ENCODE data around the gene APLP1.
"Not testable (repeated sequence)": the region's sequence is repeated elsewhere in the genome, so short reads cannot be mapped to it uniquely, and the experiment has no call there.

APLP1 gene

DNA sequence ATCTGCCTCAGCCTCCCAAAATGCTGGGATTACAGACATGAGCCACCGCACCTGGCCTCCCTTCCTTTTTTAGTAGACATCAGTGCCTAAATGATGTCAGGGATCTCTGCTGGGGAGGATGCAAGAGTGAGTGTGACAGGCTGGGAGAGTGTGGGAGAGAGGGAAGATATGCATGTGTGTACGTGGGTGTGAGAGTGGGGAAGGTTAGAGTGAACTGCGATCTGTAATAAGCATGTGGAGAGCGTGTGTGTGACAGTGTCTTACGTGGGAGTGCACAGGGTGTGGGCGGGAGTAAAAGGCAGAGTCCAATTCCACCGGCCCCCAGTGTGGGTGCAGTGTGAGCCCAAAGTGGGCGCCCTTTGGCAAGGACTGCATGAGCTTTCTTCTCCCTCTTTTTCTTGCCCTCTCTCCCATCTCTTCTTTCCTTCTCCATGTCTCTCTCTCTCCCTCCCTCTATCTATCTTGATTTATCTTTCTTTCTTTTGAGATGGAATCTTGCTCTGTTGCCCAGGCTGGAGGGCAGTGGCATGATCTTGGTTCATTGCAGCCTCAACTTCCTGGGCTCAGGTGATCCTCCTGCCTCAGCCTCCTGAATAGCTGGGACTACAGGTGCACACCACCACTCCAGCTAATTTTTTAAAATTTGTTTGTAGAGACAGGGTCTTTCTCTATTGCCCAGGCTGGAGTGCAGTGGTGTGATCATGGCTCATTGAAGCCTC is 15.2 kb upstream of the APLP1 start:
- no peak for DNase-seq

DNA sequence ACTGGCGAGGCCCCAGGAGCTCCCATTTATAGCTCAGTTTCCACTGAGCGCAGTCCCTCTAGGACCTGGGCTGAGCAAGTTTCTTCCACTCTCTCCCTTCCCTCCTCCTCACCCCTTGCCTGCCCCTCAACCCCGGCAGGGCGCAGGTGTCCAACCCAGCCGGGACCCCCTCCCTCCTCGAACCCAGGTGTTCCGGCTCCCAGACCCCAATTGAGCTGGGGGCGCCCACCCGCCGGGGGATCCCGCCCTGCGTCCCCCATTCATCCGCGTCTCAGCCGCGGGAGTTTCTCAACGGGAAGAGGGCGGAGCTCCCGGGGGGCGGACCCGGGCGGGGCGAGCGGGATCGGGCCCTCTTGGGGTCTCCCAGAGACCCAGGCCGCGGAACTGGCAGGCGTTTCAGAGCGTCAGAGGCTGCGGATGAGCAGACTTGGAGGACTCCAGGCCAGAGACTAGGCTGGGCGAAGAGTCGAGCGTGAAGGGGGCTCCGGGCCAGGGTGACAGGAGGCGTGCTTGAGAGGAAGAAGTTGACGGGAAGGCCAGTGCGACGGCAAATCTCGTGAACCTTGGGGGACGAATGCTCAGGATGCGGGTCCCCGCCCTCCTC is 11.7 kb upstream of the APLP1 start, which contains the start of gene KIRREL2:
Gene KIRREL2 (plus strand): TSS at position 366 of the 604 bp plus-strand sequence. CDS start 209 bp downstream, at position 575.
- DNase-seq, result peak; percentile 70

DNA sequence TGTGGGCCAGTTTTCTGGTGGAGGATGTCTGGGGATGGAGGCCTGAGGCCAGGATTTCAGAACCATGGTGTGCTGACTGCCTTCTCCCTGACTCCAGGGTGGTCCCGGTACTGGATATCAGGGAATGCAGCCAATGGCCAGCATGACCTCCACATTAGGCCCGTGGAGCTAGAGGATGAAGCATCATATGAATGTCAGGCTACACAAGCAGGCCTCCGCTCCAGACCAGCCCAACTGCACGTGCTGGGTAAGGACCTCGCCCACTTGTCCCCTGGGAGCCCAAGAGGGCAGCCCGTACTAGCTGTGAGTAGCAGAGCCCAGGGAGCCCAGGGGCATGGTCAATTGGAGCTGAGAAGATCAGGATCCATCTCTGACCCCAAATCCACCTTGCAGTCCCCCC is 10.1 kb upstream of the APLP1 start:
- DNase-seq, result no peak

DNA sequence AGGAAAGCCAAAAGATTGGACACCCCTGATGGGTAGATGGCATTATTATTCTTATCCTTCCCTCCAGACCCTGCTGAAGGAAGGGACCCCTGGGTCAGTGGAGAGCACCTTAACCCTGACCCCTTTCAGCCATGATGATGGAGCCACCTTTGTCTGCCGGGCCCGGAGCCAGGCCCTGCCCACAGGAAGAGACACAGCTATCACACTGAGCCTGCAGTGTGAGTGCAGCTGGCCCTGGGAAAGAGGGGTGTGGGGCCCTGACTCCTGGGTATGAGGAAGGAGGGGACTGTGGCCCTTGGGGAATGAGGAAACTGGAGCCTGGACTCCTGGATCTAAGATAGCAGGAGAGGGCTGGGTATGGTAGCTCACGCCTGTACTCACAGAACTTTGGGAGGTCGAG is 9.0 kb upstream of the APLP1 start:
- DNase-seq, result no peak

DNA sequence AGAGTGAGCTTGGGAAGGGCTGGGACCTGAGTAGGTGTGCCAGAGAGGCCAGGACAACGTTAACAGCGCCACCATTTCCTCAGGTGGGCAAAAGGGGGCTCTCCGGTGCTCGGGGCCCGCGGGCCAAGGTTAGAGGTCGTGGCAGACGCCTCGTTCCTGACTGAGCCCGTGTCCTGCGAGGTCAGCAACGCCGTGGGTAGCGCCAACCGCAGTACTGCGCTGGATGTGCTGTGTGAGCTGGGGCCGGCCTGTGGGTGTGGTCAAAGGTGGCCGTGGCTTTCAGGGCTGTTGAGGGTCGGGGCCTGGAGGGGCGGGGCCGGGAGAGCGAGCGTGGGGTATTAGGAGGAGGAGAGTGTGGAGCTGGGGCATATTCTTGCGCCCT is 7.9 kb upstream of the APLP1 start:
- peak; percentile 66 for DNase-seq

GRCh38 chr19:35860818-35861639 is 7.3 kb upstream of the APLP1 start:
- DNase-seq, result peak; percentile 97

- DNase-seq, result no peak
These were observed 6.7 kb upstream of the APLP1 start for GRCh38 chr19:35861640-35862160.

DNA sequence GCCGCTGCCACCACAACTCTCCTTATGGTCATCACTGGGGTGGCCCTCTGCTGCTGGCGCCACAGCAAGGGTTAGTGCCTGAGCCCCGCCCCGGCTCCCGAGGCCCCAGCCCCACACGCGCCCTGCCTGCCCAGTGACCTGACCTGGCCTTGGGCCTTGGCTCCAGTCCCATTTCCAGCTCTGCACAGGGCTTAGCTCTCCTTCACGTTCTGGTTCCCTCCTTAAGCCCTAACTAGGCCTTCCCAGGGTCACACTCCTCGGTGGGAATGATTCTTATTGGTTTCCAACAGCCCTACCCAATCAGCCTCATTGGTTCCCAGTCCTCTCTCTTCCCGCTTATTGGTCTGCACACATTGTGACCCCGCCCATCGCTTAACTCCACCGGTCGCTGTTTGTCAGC is 5.8 kb upstream of the APLP1 start:
- no peak for DNase-seq

- DNase-seq, result no peak
These were observed 5.4 kb upstream of the APLP1 start for GRCh38 chr19:35863018-35863417.

DNA sequence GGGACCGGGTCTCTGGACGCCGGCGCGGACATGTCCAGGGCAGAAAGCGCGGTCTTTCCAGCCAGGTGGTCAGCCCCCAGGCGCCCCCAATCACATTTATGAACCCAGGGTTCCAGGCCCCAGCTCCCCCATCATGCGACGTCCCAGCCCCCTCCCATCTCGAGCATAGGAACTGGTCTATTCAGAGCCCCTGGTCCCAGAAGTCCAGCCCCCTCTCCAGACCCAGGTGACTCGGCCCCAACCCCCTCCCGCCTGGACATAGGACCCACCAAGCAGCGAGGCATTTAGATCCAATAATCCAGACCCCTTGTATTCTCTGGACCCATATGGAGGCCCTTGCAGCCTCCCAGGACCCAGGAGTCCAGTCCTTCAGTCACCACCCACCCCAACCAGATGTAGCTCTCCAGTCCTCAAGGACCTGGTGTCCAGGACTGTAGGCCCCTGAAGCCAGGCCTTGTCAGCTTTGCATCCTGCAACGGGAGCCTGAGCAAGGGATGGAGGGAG is 501 bp downstream of the APLP1 start:
- no peak for DNase-seq

DNA sequence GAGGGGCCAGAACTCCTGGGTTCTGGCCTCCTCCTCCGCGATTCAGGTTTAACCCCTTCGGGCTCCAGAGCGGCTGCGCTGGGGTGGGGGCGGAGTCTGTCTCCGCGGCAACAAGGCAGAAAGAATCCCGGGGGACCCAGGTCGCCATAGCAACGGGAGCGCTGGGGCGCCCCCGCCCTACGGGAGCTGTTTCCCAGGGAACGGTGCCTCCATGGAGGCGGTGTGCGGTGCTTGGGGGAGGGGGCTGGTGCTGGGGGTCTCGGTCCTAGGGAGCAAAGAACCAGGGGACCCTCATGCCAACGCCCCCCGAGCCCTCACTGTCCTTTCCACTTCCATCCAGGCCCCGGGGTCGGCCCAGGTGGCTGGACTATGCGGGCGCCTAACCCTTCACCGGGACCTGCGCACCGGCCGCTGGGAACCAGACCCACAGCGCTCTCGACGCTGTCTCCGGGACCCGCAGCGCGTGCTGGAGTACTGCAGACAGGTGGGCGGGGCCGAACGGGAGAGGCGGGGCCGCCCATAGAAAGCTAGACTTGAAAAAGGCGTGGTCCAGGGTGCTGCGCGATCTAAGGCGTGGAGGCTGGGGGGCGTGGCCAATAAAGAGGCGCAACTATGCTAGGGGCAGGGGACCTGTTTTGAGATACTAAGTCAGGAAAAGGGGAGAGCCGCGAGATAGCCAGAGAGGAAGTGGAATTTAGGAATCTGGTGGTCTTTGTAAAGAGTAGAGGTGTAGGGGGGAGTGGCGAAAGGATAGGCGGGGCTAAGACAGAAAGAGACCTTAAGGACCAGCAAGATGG is 1.2 kb downstream of the APLP1 start:
- peak; percentile 95 for DNase-seq

DNA sequence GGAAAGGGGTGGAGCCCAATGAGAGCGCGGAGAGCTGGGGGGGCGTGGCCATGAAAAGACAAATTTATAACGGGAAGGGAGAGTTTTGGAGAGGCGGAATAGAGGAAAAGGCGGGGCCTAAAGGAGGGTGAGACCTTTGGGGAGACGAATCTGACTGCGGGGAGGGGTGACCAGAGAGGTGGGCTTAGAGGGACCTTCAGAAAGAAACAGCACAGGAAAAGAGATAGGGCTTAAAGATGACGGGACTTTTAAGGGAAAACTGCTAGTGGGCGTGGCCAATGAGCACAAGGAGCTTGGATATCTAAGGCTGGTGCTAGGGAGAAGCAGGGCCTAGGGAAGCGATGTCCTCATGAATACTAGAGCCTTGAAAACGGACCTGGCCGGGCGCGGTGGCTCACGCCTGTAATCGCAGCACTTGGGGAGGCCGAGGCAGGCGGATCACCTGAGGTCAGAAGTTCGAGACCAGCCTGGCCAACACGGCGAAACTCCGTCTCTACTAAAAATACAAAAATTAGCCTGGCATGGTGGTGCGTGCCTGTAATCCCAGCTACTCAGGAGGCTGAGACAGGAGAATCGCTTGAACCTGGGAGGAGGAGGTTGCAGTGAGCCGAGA is 1.9 kb downstream of the APLP1 start:
- DNase-seq, result not testable (repeated sequence)

DNA sequence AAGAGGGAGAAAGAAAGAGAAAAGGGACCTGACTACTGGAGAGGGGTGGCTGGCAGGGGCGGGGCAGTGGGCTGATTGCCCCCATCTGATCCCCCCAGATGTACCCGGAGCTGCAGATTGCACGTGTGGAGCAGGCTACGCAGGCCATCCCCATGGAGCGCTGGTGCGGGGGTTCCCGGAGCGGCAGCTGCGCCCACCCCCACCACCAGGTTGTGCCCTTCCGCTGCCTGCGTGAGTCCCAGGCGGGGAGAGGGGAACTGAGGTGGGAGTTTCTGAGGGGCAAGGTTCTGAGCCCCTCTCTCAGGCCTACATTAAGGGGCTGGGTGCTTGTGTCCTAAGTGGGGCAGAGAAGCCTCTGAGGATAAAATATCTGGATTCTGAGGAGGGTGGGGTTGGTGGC is 2.4 kb downstream of the APLP1 start:
- no peak for DNase-seq

GRCh38 chr19:35871611-35872010 is 3.2 kb downstream of the APLP1 start:
- no peak for DNase-seq

GRCh38 chr19:35872180-35872579 is 3.8 kb downstream of the APLP1 start:
- DNase-seq, result no peak

DNA sequence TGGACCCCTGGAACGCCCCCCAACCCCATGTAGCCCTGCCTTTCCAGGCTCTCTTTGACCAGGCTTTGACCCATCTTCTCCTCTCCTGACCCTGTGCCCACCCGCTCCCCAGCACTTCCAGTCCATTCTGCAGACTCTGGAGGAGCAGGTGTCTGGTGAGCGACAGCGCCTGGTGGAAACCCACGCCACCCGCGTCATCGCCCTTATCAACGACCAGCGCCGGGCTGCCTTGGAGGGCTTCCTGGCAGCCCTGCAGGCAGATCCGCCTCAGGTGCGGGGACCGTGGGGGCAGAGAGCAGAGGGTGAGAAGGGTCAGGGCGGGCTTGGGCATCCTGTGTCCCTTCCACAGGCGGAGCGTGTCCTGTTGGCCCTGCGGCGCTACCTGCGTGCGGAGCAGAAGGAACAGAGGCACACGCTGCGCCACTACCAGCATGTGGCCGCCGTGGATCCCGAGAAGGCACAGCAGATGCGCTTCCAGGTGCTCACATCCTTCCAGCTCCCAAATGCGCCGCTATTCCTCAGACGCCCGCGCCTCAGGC is 6.1 kb downstream of the APLP1 start:
- no peak for DNase-seq

- no peak for DNase-seq
These were observed 10.7 kb downstream of the APLP1 start for GRCh38 chr19:35879068-35879467.

GRCh38 chr19:35879770-35880317 is 11.5 kb downstream of the APLP1 start:
- DNase-seq, result peak; percentile 97

- no peak for DNase-seq
These were observed 13.9 kb downstream of the APLP1 start for GRCh38 chr19:35882114-35882832.

DNA sequence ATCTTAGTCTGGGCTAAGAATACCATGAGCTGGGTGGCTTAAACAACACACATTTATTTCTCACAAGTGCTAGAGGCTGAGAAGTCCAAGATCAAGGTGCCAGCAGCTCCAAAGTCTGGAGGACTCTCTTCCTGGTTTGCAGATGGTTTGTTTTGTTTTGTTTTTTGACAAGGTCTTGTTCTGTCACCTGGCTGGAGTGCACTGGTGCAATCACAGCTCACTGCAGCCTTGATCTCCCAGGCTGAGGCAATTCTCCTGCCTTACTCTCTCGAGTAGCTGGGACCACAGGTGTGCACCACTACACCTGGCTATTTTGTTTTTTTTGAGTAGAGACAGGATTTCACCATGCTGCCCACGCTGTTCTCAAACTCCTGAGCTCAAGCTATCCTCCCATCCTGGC is 15.5 kb downstream of the APLP1 start:
- no peak for DNase-seq

DNA sequence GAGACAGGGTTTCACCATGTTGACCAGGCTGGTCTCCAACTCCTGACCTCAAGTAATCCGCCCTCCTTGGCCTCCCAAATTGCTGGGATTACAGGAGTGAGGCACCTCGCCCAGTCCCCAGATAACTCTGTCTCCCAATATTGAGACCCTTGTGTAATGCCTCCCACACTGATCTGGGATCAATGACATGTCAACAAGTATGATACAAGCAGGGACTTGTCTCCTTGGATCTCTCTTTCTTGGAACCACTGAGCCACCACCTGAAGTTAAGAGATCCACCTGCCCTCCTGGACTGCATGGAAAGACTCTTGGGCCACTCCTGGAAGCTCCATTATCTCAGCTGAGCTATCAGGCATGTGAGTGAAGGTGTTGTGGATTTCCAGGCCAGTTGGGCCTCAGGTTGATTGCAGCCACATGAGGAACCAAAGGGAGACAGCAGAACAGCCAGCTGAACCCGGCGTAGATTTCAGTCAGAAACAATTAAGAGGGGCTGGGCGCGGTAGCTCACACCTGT is 16.9 kb downstream of the APLP1 start:
- no peak for DNase-seq
